Measurements from ENCODE around the gene PIAS2.
"Not testable (repeated sequence)": the region's sequence is repeated elsewhere in the genome, so short reads cannot be mapped to it uniquely, and the experiment has no call there.

The PIAS2 gene

GRCh38 chr18:46830633-46831032, 86.7 kb downstream of the PIAS2 start:
- no peak for DNase-seq (ENCODE audit: low spot score)

DNA sequence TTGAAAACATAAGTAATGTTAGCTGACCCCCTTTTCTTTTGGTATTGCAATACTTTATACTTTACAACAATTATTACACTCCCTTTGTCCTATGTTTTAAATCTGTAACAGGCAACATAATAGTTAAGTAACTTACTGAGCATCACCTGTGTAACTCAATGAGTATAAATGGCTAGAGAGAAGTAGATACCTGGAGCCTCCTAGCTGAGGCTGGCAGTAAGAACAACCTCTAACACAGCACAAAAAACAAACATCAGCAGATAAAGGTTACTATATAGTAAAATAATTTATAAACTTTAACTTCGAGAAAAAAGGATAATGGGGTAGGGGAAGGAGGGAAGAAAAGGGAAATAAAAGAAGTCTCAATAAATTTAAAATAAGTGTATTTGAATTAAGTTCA, 87.4 kb downstream of the PIAS2 start:
- DNase-seq (ENCODE audit: low spot score) = no peak

- DNase-seq (ENCODE audit: low spot score) = no peak
Observed at GRCh38 chr18:46829531-46829930, 87.8 kb downstream of the PIAS2 start.

- no peak for DNase-seq (ENCODE audit: low spot score)
Observed at GRCh38 chr18:46821856-46822711, 95.2 kb downstream of the PIAS2 start.

DNA sequence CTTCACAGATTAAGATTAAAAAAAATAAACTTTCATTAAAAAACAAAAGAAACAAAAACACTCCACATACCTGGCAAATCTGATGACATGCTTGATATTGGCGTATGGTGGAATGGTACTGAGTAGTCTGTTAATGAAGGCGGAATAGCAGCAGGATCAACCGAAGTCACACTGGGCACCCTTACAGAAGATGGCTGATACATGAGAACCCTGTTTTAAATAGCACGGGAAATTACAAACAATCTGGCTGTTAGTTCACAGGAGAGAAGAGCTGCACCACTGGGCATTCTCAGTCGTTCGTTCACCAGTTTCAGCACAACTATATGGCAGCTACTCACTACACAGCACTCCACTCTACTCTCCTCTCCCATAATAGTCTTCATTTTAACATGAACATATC, 96.4 kb downstream of the PIAS2 start:
- no peak for DNase-seq (ENCODE audit: low spot score)

DNA sequence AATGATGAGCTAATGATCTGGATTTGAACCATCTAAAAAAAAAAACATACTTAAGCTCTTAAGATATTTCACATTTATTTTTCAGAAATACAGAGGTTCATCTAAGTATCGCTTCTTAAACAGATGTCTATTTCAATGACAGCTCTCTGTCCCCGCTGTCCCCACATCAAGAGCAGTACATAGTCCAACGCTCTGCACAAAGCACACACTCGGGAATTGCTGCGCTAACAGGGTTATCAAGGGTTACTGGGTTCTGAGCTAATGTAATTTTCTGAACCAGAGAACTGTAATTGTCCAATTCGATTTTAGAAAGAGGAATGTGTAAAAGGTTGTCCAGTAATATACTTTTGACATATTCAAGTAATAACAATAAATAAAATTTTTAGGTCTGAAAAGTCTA, 101.6 kb downstream of the PIAS2 start:
- no peak for DNase-seq (ENCODE audit: low spot score)

DNA sequence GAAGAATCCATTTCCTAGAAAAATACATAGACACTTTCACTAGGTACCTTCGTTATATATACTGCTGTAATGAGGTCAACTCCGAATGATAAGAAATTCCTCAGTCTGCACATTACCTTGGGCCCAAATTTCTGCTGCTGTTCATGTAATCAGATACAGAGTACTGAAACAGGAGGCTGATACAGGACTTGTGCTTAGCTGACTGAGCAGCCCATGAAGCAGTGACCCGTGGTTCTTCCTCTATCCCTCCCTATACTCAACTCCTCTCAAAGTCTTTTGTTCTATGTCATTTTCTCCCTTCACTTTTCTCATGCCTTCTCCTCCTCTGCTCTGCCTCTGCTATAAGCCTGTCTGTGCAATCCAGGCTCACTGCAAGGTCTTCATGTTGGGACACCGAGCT, 102.9 kb downstream of the PIAS2 start:
- DNase-seq (ENCODE audit: low spot score) = no peak

DNA sequence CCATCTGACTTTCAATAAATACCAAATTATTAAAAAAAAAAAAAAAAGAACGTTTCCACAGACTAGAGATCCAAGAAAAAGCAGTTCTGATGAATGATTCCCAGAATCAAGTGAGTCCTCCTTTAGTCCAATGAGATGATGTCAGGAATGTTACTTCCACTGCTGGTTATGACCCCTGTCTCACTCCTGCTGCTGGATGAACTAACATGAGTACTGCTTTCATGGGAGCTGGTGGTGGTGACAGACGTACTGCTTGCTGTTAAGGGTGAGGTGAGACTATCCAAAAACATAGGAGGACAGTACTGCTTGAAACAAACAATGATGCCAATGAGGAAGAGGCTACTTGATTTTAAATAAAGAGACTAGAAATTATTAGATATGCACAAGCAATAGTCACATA, 105.0 kb downstream of the PIAS2 start:
- no peak for DNase-seq (ENCODE audit: low spot score)

- DNase-seq (ENCODE audit: low spot score) = no peak
Observed at GRCh38 chr18:46810481-46811000, 106.8 kb downstream of the PIAS2 start.

DNA sequence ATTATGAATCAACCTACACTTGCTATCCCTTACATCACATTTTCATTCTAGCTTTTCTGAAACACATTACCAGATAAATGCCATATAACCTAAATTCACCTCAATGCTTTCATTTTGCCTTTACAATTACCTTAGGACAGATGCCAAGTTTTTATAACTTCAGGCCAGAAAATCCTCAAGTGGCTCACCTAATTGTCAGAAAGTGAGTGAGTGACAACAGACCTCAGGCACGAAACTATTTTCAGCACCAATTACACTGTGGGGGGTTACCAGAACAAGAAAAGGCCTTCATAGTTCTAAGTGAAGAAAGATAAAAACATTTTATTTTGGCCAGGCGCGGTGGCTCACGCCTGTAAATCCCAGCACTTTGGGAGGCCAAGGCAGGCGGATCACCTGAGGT, 108.2 kb downstream of the PIAS2 start:
- DNase-seq (ENCODE audit: low spot score) = no peak

DNA sequence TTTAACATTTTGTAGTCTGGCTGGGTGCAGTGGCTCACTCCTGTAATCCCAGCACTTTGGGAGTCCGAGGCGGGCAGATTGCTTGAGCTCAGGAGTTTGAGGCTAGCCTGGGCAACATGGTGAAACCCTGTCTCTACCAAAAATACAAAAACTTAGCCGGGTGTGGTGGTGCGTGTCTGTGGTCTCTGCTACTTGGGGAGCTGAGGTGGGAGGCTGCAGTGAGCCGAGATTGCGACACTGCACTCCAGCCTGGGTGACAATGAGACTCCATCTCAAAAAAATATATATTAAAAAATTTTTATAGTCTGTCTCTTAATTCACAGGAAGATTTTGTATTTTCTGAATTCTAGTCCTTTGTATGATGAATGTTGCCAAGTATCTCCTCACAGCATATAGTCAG, 121.4 kb downstream of the PIAS2 start:
- DNase-seq (ENCODE audit: low spot score) = not testable (repeated sequence)

GRCh38 chr18:46794607-46795006, 122.7 kb downstream of the PIAS2 start:
- no peak for DNase-seq (ENCODE audit: low spot score)

DNA sequence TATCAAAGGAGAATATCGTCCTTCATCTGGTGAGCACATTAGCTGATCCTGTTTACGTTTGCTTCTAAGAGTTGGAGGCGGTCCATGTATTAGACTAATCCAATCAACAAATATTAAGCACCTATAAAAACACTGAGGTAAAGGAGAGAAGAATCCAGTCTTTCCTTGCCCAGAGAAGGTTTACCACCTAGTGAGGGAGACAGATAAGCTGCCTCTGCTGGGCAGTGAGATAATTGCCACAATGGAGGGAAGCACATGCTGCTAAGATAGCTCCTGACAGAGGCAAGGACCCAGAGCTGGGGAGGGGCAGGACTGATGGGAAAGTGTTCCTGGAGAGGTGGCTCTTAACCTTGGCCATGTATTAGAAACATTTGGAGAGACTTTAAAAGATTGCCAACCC, 123.7 kb downstream of the PIAS2 start:
- peak; percentile 7 for DNase-seq (ENCODE audit: low spot score)

GRCh38 chr18:46789088-46789487, 128.2 kb downstream of the PIAS2 start:
- DNase-seq (ENCODE audit: low spot score) = no peak

GRCh38 chr18:46787674-46788073, 129.6 kb downstream of the PIAS2 start:
- DNase-seq (ENCODE audit: low spot score) = no peak

GRCh38 chr18:46772357-46772756, 144.9 kb downstream of the PIAS2 start:
- no peak for DNase-seq (ENCODE audit: low spot score)

- no peak for DNase-seq (ENCODE audit: low spot score)
Observed at GRCh38 chr18:46771141-46771540, 146.2 kb downstream of the PIAS2 start.

DNA sequence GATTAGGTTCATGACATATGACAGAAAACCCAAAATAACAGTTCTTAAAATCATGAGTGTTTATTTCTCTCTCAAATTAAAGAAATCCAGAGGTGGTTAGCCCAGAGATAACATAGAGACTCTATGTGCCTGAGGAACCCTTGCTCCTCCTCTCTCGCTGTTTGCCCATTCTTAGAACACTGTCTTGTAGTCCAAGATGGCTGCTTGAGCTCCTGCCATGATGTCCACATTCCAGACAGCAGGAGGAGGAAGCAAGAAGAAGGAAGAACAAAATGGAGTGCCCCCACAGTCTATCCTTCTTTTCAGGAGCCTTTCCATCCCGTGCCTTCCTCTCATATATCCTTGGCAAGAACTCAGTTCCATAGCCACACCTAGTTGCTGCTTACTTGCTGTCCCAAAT, 146.6 kb downstream of the PIAS2 start:
- no peak for DNase-seq (ENCODE audit: low spot score)

DNA sequence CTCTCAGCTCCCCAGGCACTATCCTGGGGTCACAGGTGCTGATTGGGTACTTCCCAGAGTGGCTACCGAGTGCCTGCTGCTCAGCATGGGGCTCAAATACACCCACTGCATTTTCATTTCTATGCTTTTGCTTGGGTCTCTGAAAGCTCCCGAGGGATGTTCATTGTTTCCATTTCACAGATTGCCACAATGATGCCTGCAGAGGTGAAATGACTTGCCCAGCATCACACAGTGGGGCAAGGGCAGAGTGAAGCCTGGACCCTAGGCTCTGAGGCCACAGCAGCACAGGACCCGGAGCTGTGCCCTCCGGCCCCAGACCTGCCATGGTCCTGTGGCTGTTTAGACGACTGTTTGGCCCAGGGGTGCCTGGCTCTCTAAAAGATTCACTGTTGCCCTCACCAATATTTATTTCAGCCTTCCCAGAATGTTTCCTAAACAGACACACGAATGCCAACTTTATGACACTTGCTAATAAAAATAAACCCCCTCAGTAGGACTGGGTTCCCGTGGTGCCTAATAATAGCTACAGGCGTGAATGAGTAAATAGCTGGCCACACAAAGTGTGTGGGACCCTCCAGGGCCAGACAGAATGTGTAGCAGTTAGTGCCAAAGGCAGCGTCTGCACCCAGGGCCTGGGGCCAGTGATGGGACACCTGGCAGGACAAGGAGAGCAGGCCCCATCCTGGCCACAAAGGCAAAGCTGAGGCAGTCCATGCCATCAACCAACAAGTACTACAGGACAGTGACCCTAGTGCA, 149.0 kb downstream of the PIAS2 start:
- DNase-seq (ENCODE audit: low spot score) = no peak

GRCh38 chr18:46767217-46767616, 150.1 kb downstream of the PIAS2 start:
- no peak for DNase-seq (ENCODE audit: low spot score)

GRCh38 chr18:46764586-46764985, 152.7 kb downstream of the PIAS2 start:
- DNase-seq (ENCODE audit: low spot score) = no peak

DNA sequence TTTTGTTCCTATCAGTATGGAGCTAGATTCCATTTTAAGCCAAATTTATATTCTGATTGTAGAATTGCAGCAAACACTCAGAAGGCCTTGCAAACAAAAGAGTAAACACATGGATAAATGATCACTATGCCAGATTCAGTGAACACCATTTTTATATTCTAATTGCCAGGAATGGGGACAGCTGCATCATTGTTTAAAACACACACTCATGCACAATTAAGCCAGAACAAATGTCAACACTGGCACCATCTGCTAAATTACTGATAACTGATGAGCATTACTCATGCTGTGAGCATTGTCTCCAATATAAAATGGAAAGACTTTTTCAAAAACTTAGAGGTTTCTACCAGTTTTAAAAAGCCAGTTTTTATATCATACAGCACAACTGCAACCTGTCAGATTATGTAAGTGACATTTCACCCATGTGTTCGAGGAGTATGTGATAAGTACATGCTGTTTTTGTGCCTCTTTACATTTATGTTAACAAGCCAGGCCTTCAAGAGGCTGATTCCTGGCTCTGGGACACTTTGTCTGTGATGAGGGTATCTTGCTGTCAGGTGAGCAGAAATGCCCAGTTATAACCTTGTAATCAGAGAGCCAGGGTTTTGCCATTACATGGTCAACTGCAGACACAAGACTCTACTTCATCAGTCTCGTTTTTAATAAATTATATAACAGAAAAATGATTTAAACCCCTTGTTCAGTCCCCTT, 156.1 kb downstream of the PIAS2 start:
- DNase-seq (ENCODE audit: low spot score) = no peak

DNA sequence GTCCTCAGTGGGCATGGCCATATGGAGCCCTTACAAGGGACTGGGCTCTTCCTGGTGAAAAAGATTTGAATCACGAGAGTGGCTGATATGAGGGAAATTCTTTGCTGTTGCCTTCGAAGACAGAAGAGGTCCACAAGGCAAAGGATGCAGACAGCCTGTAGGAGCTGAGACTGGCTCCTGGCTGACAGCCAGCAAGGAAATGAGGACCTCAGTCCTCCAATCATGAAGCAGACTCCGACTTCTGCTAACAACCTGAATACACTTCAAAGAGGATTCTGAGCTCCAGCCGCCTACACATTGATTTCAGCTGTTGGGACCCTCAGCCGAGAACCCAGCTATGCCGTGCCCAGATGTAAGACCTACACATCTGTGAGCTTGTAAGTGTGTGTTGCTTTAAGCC, 157.4 kb downstream of the PIAS2 start:
- no peak for DNase-seq (ENCODE audit: low spot score)
